BLaER1 treated with 17β-estradiol and CSF1 and Interleukin-3, amounts not matched to agents 10 nM and 100 nM (cell line): ENCODE results near the gene ICE2.

Experiments
- H3K27ac ChIP-seq, 11 experiments: shearing (Covaris generic); formaldehyde crosslinking; 2 replicates each; pipeline ENCODE4 v1.8.1; 2022
- H3K27me3 ChIP-seq, 11 experiments: shearing (Covaris generic); formaldehyde crosslinking; 2 replicates each; pipeline ENCODE4 v1.8.1; 2022
- H3K36me3 ChIP-seq, 11 experiments: shearing (Covaris generic); formaldehyde crosslinking; 2 replicates each; pipeline ENCODE4 v1.8.1; 2022
- H3K4me1 ChIP-seq, 10 experiments: shearing (Covaris generic); formaldehyde crosslinking; 2 replicates each; pipeline ENCODE4 v1.8.1; 2022
- H3K4me2 ChIP-seq, 11 experiments: shearing (Covaris generic); formaldehyde crosslinking; 2 replicates each; pipeline ENCODE4 v1.8.1; 2022
- H3K4me3 ChIP-seq, 10 experiments: shearing (Covaris generic); formaldehyde crosslinking; 2 replicates each; pipeline ENCODE4 v1.8.1; 2022
- H3K9ac ChIP-seq, 11 experiments: shearing (Covaris generic); formaldehyde crosslinking; 2 replicates each; pipeline ENCODE4 v1.8.1; 2022
- H3K9me3 ChIP-seq, 11 experiments: shearing (Covaris generic); formaldehyde crosslinking; replicated peaks in 1 of 11; 2 replicates each; pipeline ENCODE4 v1.8.1; 2022
- H4K20me1 ChIP-seq, 11 experiments: shearing (Covaris generic); formaldehyde crosslinking; 2 replicates each; pipeline ENCODE4 v1.8.1; 2022
- Cebpa-rat ChIP-seq, 11 experiments: shearing (Covaris generic); IDR thresholded peaks; 2 replicates each; pipeline ENCODE4 v1.8.1; 2022

ICE2 gene

GRCh38 chr15:60381148-60381788, 97.7 kb downstream of the ICE2 start:
- Histone ChIP-seq H4K20me1 (peaks cover 0 to 100% (median 82%) of the 10 kb centered on the region in 11 experiments; a peak in 19 of 22 replicates), H3K27ac (no peak overlapping the region)

GRCh38 chr15:60379525-60380274, 99.2 kb downstream of the ICE2 start:
- Histone ChIP-seq H3K4me2 (no peak overlapping the region), H3K4me3 (no peak overlapping the region), H3K27me3 (no peaks in the 10 kb centered on the region), H3K9me3 (no peaks in the 10 kb centered on the region), H3K27ac (no peak overlapping the region), H3K4me1 (peaks cover 0 to 31% (median 0%) of the 10 kb centered on the region in 10 experiments; a peak in 5 of 20 replicates), H4K20me1 (peaks cover 0 to 100% (median 83%) of the 10 kb centered on the region in 11 experiments; a peak in 16 of 22 replicates), H3K36me3 (peaks cover 17 to 100% (median 98%) of the 10 kb centered on the region in 11 experiments), H3K9ac (no peak overlapping the region)
- peak in 1 of 11 experiments; percentile 53; a peak in 2 of 22 replicates for TF ChIP-seq Cebpa-rat (IDR thresholded peaks at IDR 0.05)

More at GRCh38 chr15:60381148-60381788, 97.7 kb downstream of the ICE2 start:
- Histone ChIP-seq H3K36me3 (peaks cover 25 to 100% (median 98%) of the 10 kb centered on the region in 11 experiments), H3K9ac (peak overlapping the region in 1 of 11 experiments; percentile 16; a peak in 1 of 22 replicates), H3K27me3 (no peaks in the 10 kb centered on the region), H3K4me1 (peaks cover 0 to 31% (median 0%) of the 10 kb centered on the region in 10 experiments; a peak in 5 of 20 replicates), H3K4me2 (no peak overlapping the region), H3K4me3 (no peak overlapping the region), H3K9me3 (no peaks in the 10 kb centered on the region)
- TF ChIP-seq Cebpa-rat (IDR thresholded peaks at IDR 0.05): no peak

- peaks cover 0 to 37% (median 0%) of the 10 kb centered on the region in 10 experiments; a peak in 5 of 20 replicates for H3K4me1 ChIP-seq
- no peak for TF ChIP-seq Cebpa-rat (IDR thresholded peaks at IDR 0.05)
- no peaks in the 10 kb centered on the region for H3K27me3 ChIP-seq
- H3K9me3 ChIP-seq: no peaks in the 10 kb centered on the region
- H3K9ac ChIP-seq: no peak overlapping the region
- H4K20me1 ChIP-seq: peaks cover 4 to 100% (median 83%) of the 10 kb centered on the region in 11 experiments; a peak in 16 of 22 replicates
- no peak overlapping the region for H3K4me2 ChIP-seq
- no peak overlapping the region for H3K27ac ChIP-seq
- no peak overlapping the region for H3K4me3 ChIP-seq
- H3K36me3 ChIP-seq: peaks cover 17 to 100% (median 98%) of the 10 kb centered on the region in 11 experiments
These were observed 99.8 kb downstream of the ICE2 start for GRCh38 chr15:60379185-60379524.

GRCh38 chr15:60376677-60377095, 102.3 kb downstream of the ICE2 start:
- Histone ChIP-seq H3K4me3 (no peak overlapping the region), H3K4me2 (no peak overlapping the region), H3K27ac (no peak overlapping the region), H3K27me3 (no peaks in the 10 kb centered on the region), H3K36me3 (peaks cover 8 to 100% (median 99%) of the 10 kb centered on the region in 11 experiments), H3K9me3 (0 out of 22 replicates have a peak, but pooled peaks cover 0 to 1% (median 0%) of the 10 kb centered on the region in 11 experiments), H4K20me1 (peaks cover 0 to 100% (median 82%) of the 10 kb centered on the region in 11 experiments; a peak in 16 of 22 replicates), H3K9ac (no peak overlapping the region), H3K4me1 (peaks cover 0 to 53% (median 2%) of the 10 kb centered on the region in 10 experiments; a peak in 6 of 20 replicates)
- TF ChIP-seq Cebpa-rat (IDR thresholded peaks at IDR 0.05): no peak

GRCh38 chr15:60375306-60375705, 103.6 kb downstream of the ICE2 start:
- no peaks in the 10 kb centered on the region for H3K27me3 ChIP-seq
- H3K9me3 ChIP-seq: peaks cover 0 to 13% (median 0%) of the 10 kb centered on the region in 11 experiments; a peak in 3 of 22 replicates
- H3K4me2 ChIP-seq: no peak overlapping the region
- peaks cover 8 to 100% (median 99%) of the 10 kb centered on the region in 11 experiments; a peak in 21 of 22 replicates for H3K36me3 ChIP-seq
- peak overlapping the region in 1 of 11 experiments; percentile 40; a peak in 1 of 22 replicates for H3K9ac ChIP-seq
- peaks cover 0 to 65% (median 4%) of the 10 kb centered on the region in 10 experiments; a peak in 6 of 20 replicates for H3K4me1 ChIP-seq
- TF ChIP-seq Cebpa-rat (IDR thresholded peaks at IDR 0.05): no peak
- peaks cover 0 to 100% (median 84%) of the 10 kb centered on the region in 11 experiments; a peak in 16 of 22 replicates for H4K20me1 ChIP-seq
- no peak overlapping the region for H3K4me3 ChIP-seq
- H3K27ac ChIP-seq: no peak overlapping the region

GRCh38 chr15:60374628-60375081, 104.3 kb downstream of the ICE2 start:
- H3K9me3 ChIP-seq: peaks cover 0 to 19% (median 0%) of the 10 kb centered on the region in 11 experiments; a peak in 4 of 22 replicates
- no peak overlapping the region; a peak in 1 of 22 replicates for H3K27ac ChIP-seq
- no peak overlapping the region; a peak in 1 of 22 replicates for H3K4me2 ChIP-seq
- H3K4me3 ChIP-seq: no peak overlapping the region
- H3K9ac ChIP-seq: peak overlapping the region in 2 of 11 experiments; percentile 30 to 40; a peak in 2 of 22 replicates
- H3K4me1 ChIP-seq: peaks cover 0 to 67% (median 4%) of the 10 kb centered on the region in 10 experiments; a peak in 6 of 20 replicates
- TF ChIP-seq Cebpa-rat (IDR thresholded peaks at IDR 0.05): no peak
- peaks cover 0 to 100% (median 84%) of the 10 kb centered on the region in 11 experiments; a peak in 16 of 22 replicates for H4K20me1 ChIP-seq
- H3K27me3 ChIP-seq: no peaks in the 10 kb centered on the region
- H3K36me3 ChIP-seq: peaks cover 8 to 100% (median 99%) of the 10 kb centered on the region in 11 experiments; a peak in 21 of 22 replicates

GRCh38 chr15:60374209-60374608, 104.7 kb downstream of the ICE2 start:
- Histone ChIP-seq H3K36me3 (peaks cover 8 to 100% (median 99%) of the 10 kb centered on the region in 11 experiments; a peak in 21 of 22 replicates), H3K9me3 (peaks cover 0 to 24% (median 0%) of the 10 kb centered on the region in 11 experiments; a peak in 5 of 22 replicates), H3K9ac (peak overlapping the region in 2 of 11 experiments; percentile 30 to 40; a peak in 2 of 22 replicates), H4K20me1 (peaks cover 0 to 100% (median 83%) of the 10 kb centered on the region in 11 experiments; a peak in 16 of 22 replicates), H3K4me2 (no peak overlapping the region), H3K4me1 (peaks cover 0 to 67% (median 4%) of the 10 kb centered on the region in 10 experiments; a peak in 6 of 20 replicates), H3K27ac (no peak overlapping the region; a peak in 1 of 22 replicates), H3K4me3 (no peak overlapping the region), H3K27me3 (no peaks in the 10 kb centered on the region)
- no peak for TF ChIP-seq Cebpa-rat (IDR thresholded peaks at IDR 0.05)

- peaks cover 0 to 67% (median 4%) of the 10 kb centered on the region in 10 experiments; a peak in 6 of 20 replicates for H3K4me1 ChIP-seq
- peak overlapping the region in 1 of 11 experiments; percentile 21; a peak in 1 of 22 replicates for H3K27ac ChIP-seq
- peaks cover 8 to 100% (median 99%) of the 10 kb centered on the region in 11 experiments; a peak in 21 of 22 replicates for H3K36me3 ChIP-seq
- peak overlapping the region in 2 of 11 experiments; percentile 30 to 55; a peak in 3 of 22 replicates for H3K9ac ChIP-seq
- no peak overlapping the region for H3K4me3 ChIP-seq
- peaks cover 0 to 27% (median 0%) of the 10 kb centered on the region in 11 experiments; a peak in 6 of 22 replicates for H3K9me3 ChIP-seq
- TF ChIP-seq Cebpa-rat (IDR thresholded peaks at IDR 0.05): no peak
- H3K27me3 ChIP-seq: no peaks in the 10 kb centered on the region
- peak overlapping the region in 1 of 11 experiments; percentile 8; a peak in 1 of 22 replicates for H3K4me2 ChIP-seq
- peaks cover 0 to 100% (median 85%) of the 10 kb centered on the region in 11 experiments; a peak in 16 of 22 replicates for H4K20me1 ChIP-seq
These were observed 105.2 kb downstream of the ICE2 start for GRCh38 chr15:60373745-60374144.
